K562 (cell line): ENCODE measurements around the gene RALY. TPM values are rescaled to one million over a fixed set of nuclear protein-coding genes. Genes with fewer than 3 reads are reported as not detected.

Experiments
- ATAC-seq: fragments of 200-7000 bp; cut with Tn5 transposase; 3 replicates; pipeline ENCODE4 v1.9.1; 2020; ENCODE audit warnings: moderate library complexity
- BruUV-seq: library from RNA; stranded (reverse); fragments of 400-500 nt; replicated peaks from 2 replicates; lab custom pipeline; 2021; lab: Mats Ljungman, UMichigan
- CTCF ChIA-PET: fragments of 300-600 bp; formaldehyde crosslinking; extraction: SDS; loops from one replicate; lab custom pipeline; 2021; ENCODE audit warnings: low intra/inter-chr PET ratio; lab: Yijun Ruan, JAX
- POLR2A ChIA-PET: fragments of 300-600, 350-650 bp; sonication (Branson Sonifier 250); formaldehyde crosslinking; extraction: SDS; loops from one replicate; lab custom pipeline; 2021; ENCODE audit warnings: antibody characterized with exemption, inconsistent platforms; lab: Yijun Ruan, JAX
- DNase-seq, 4 experiments: peaks; one replicate each; pipeline versions ENCODE4 v3.0.0 to v3.0.0-alpha.2; 2011 to 2018; ENCODE audit warnings: low spot score in 3 of 4, mixed read lengths in 3 of 4; ENCODE audit errors: extremely low read depth in 1 of 4
- FAIRE-seq: peaks from 2 replicates; lab custom pipeline; 2011; peaks lifted over from hg19 to GRCh38; lab: Jason Lieb, UNC
- H2AFZ ChIP-seq: 2 replicates; pipeline ENCODE4 v1.6.0; 2011; ENCODE audit warnings: low read depth, low read length, control low read depth, inconsistent platforms
- H3K27ac ChIP-seq: fragments of 200-600 bp; 3 replicates; pipeline ENCODE4 v1.8.0; 2011; ENCODE audit warnings: low read depth, mild to moderate bottlenecking, control low read depth, inconsistent platforms, low read length, moderate library complexity, mixed read lengths; ENCODE audit errors: extremely low read depth
- H3K27me3 ChIP-seq, 2 experiments: fragments of 300-600 bp in 1 of 2; 2 replicates in 1 of 2; 3 replicates in 1 of 2; pipeline versions ENCODE4 v1.6.0 to v1.8.0; 2011; ENCODE audit warnings: inconsistent platforms in 2 of 2, low read length in 2 of 2, mild to moderate bottlenecking in 1 of 2, mixed read lengths in 1 of 2, moderate library complexity in 1 of 2; ENCODE audit not compliant: control insufficient read depth in 2 of 2, insufficient read depth in 2 of 2
- H3K36me3 ChIP-seq: fragments of 300-600 bp; 3 replicates; pipeline ENCODE4 v1.8.0; 2011; ENCODE audit warnings: mild to moderate bottlenecking, low read length, inconsistent platforms; ENCODE audit not compliant: control insufficient read depth, insufficient read depth
- H3K4me1 ChIP-seq, 2 experiments: fragments of 200-600 bp in 1 of 2; replicated peaks in 1 of 2; 2 replicates in 1 of 2; 3 replicates in 1 of 2; pipeline versions ENCODE4 v1.5.1 to v1.8.0; 2011; ENCODE audit warnings: inconsistent platforms in 2 of 2, low read length in 2 of 2, mild to moderate bottlenecking in 1 of 2, mixed read lengths in 1 of 2, moderate library complexity in 1 of 2; ENCODE audit not compliant: control insufficient read depth in 2 of 2, insufficient read depth in 2 of 2
- H3K4me2 ChIP-seq: 2 replicates; pipeline ENCODE4 v1.6.1; 2011; ENCODE audit warnings: low read length, control low read depth, inconsistent platforms, mixed read lengths; ENCODE audit not compliant: insufficient read depth
- H3K4me3 ChIP-seq: fragments of 200-600 bp; sonication (generic), shearing (Covaris generic); 2 replicates; pipeline ENCODE4 v1.5.1; 2016; ENCODE audit warnings: control low read depth, inconsistent platforms
- H3K79me2 ChIP-seq: fragments of 200-600 bp; 3 replicates; pipeline ENCODE4 v1.8.0; 2011; ENCODE audit warnings: low read length, inconsistent platforms; ENCODE audit not compliant: control insufficient read depth, insufficient read depth
- H3K9ac ChIP-seq, 2 experiments: 2 replicates each; pipeline versions ENCODE4 v1.6.0 to v1.6.1; 2011; ENCODE audit warnings: low read depth in 2 of 2, low read length in 2 of 2, control low read depth in 1 of 2, inconsistent platforms in 1 of 2, mild to moderate bottlenecking in 1 of 2, mixed read lengths in 1 of 2; ENCODE audit not compliant: insufficient read depth in 1 of 2
- H3K9me1 ChIP-seq: one replicate; pipeline ENCODE4 v1.6.0; 2011; ENCODE audit warnings: inconsistent platforms, mild to moderate bottlenecking, low read length, moderate library complexity; ENCODE audit not compliant: control insufficient read depth, insufficient read depth
- H3K9me3 ChIP-seq: replicated peaks from 2 replicates; pipeline ENCODE4 v1.5.1; 2011; ENCODE audit warnings: low read depth, low read length, inconsistent platforms; ENCODE audit not compliant: control insufficient read depth, insufficient read depth
- H4K20me1 ChIP-seq: replicated peaks from 2 replicates; pipeline ENCODE4 v1.6.1; 2011; ENCODE audit warnings: low read length, inconsistent platforms, mixed read lengths; ENCODE audit not compliant: control insufficient read depth, insufficient read depth
- RHOXF2B ChIP-seq: fragments of 250-450 bp; sonication (Bioruptor Pico); conservative IDR thresholded peaks from 2 replicates; pipeline ENCODE4 v1.5.1; 2021
- WGBS: fragments of 100-300 bp; shearing (Covaris generic); methylation state at CpG from one replicate; pipeline ENCODE4 v1.1.6; 2016; ENCODE audit warnings: low coverage, mixed read lengths; ENCODE audit not compliant: insufficient coverage; ENCODE audit errors: missing lambda C conversion rate; 5-methylcytosine and 5-hydroxymethylcytosine counted together
- in situ Hi-C: fragments of 300-500 bp; cut with MboI; formaldehyde crosslinking; loops from 4 replicates; pipeline ENCODE4 v1.15.0; 2018; ENCODE audit warnings: inconsistent platforms, mixed read lengths
- intact Hi-C: fragments of 100-400 bp; cut with micrococcal nuclease; formaldehyde crosslinking; loops from 2 replicates; pipeline ENCODE4 v1.14.2; 2022
- polyA plus RNA-seq, 8 experiments: library from polyadenylated mRNA; depleted of rRNA in 4 of 8; stranded (reverse) in 5 of 8; unstranded in 3 of 8; fragments of >200 nt; fragmentation: Nextera tagmentation in 2 of 8; fragmentation: Illumina TruSeq in 1 of 8; extraction: Ambion mirVana in 2 of 8; extraction: Trizol in 1 of 8; gene quantifications; 2 replicates each; pipeline versions ENCODE4 v1.2.1 to v1.2.3, GENCODE V29; 2011 to 2014; ENCODE audit warnings: inconsistent platforms in 1 of 8, missing spikeins in 1 of 8
- total RNA-seq, 7 experiments: library from RNA; depleted of rRNA in 6 of 7; stranded (reverse); fragments of >200 nt in 6 of 7; fragmentation: Illumina TruSeq in 2 of 7; extraction: Trizol in 2 of 7; gene quantifications; 2 replicates each; pipeline versions ENCODE4 v1.2.1 to v1.2.3, GENCODE V29; 2011 to 2021; ENCODE audit warnings: low replicate concordance in 1 of 7
- TF ChIP-seq, protein P1 (sequence below), 2 experiments: fragments of 450-650 bp in 1 of 2; sonication (generic) in 1 of 2; formaldehyde crosslinking in 1 of 2; IDR thresholded peaks; 2 replicates each; pipeline versions ENCODE4 v1.7.1 to v1.9.0; 2016 to 2022; ENCODE audit warnings: inconsistent platforms in 1 of 2, mild to moderate bottlenecking in 1 of 2, missing genetic modification reagents in 1 of 2

RALY gene
- total and polyA plus RNA-seq, 9 of the 15 experiments (the other 6 are each of a cell fraction or from before 2014, with no cell fraction given) = 0.80 to 207 (median 128) TPM

DNA sequence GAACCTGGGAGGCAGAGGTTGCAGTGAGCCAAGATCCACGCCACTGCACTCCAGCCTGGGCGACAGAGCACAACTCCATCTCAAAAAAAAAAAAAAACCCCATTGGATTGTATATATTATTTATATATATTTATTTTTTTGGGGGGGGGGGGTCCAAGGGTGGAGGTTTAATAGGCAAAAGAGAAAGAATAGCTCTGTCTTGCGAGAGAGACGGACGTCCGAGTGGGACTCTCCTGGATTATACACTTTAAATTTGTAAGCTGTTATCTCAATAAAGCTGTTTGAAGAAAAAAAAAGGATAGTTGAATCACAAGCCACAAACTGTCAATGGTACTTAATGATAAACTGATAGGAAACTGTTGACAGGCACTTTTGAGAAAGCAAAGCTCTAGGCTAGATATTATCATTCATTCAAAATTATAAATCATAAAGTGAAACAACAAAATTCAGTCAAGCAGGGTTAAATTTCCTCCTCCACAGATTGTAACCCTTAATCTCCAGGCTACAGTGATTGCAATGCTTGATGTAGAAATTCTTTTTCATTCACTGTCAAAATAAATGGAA lies 98.0 kb downstream of the RALY start:
- H3K27me3 ChIP-seq = no peaks in the 10 kb centered on the region
- no peaks in the 10 kb centered on the region for H3K9me1 ChIP-seq
- no peak for DNase-seq
- no peak overlapping the region for H3K9ac ChIP-seq
- peaks cover 18% of the 10 kb centered on the region; the same call in 1 of the 2 replicates for H4K20me1 ChIP-seq
- H3K36me3 ChIP-seq = peaks cover 96% of the 10 kb centered on the region
- H3K4me2 ChIP-seq = no peak overlapping the region
- POLR2A ChIA-PET = interaction anchor here (1.0 to 4.2 kb wide), 5 partner anchors 9 to 20 kb away, joined by 3 to 17 read pairs (median 4); partner anchors contain the start of gene EIF2S2
- BruUV-seq = no TSS peak
- TF ChIP-seq, protein P1, sequence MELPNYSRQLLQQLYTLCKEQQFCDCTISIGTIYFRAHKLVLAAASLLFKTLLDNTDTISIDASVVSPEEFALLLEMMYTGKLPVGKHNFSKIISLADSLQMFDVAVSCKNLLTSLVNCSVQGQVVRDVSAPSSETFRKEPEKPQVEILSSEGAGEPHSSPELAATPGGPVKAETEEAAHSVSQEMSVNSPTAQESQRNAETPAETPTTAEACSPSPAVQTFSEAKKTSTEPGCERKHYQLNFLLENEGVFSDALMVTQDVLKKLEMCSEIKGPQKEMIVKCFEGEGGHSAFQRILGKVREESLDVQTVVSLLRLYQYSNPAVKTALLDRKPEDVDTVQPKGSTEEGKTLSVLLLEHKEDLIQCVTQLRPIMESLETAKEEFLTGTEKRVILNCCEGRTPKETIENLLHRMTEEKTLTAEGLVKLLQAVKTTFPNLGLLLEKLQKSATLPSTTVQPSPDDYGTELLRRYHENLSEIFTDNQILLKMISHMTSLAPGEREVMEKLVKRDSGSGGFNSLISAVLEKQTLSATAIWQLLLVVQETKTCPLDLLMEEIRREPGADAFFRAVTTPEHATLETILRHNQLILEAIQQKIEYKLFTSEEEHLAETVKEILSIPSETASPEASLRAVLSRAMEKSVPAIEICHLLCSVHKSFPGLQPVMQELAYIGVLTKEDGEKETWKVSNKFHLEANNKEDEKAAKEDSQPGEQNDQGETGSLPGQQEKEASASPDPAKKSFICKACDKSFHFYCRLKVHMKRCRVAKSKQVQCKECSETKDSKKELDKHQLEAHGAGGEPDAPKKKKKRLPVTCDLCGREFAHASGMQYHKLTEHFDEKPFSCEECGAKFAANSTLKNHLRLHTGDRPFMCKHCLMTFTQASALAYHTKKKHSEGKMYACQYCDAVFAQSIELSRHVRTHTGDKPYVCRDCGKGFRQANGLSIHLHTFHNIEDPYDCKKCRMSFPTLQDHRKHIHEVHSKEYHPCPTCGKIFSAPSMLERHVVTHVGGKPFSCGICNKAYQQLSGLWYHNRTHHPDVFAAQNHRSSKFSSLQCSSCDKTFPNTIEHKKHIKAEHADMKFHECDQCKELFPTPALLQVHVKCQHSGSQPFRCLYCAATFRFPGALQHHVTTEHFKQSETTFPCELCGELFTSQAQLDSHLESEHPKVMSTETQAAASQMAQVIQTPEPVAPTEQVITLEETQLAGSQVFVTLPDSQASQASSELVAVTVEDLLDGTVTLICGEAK (IDR thresholded peaks at IDR 0.05) = peak; percentile 68
- TF ChIP-seq, protein P1 (CRISPR knock-in tag; IDR thresholded peaks at IDR 0.05) = no peak
- TF ChIP-seq RHOXF2B (CRISPR knock-in tag) = no peak
- TF ChIP-seq, all 486 proteins: peak for 1
- no peak for FAIRE-seq
- CTCF ChIA-PET = no interaction called here
- H3K9me3 ChIP-seq = no peaks in the 10 kb centered on the region
- no peak overlapping the region for H2AFZ ChIP-seq
- H3K27ac ChIP-seq = no peak overlapping the region
- H3K79me2 ChIP-seq = peaks cover 38% of the 10 kb centered on the region; the same call in 2 of the 3 replicates
- in situ Hi-C loops (no loop called here), intact Hi-C loops (no loop called here)
- no peak overlapping the region for H3K4me3 ChIP-seq
- 88% methylated on average over 6 of the region's 6 CpGs for WGBS
- peaks cover 0 to 3% of the 10 kb centered on the region in 2 experiments; a peak in 2 of 5 replicates for H3K4me1 ChIP-seq
- ATAC-seq = no peak
